B cell (primary cell): ENCODE results near the gene IGHMBP2.

Source experiments
- EZH2 ChIP-seq: IDR thresholded peaks from 2 replicates; pipeline ENCODE4 v1.6.1; 2012; ENCODE audit warnings: borderline replicate concordance, low read depth, mild to moderate bottlenecking, moderate library complexity, low read length; ENCODE audit not compliant: insufficient read depth, poor library complexity, severe bottlenecking
- TF ChIP-seq, protein P1 (sequence below): fragments of 200-600 bp; IDR thresholded peaks from one replicate; pipeline ENCODE4 v1.8.0; 2022; ENCODE audit warnings: antibody characterized with exemption, mild to moderate bottlenecking

DNA sequence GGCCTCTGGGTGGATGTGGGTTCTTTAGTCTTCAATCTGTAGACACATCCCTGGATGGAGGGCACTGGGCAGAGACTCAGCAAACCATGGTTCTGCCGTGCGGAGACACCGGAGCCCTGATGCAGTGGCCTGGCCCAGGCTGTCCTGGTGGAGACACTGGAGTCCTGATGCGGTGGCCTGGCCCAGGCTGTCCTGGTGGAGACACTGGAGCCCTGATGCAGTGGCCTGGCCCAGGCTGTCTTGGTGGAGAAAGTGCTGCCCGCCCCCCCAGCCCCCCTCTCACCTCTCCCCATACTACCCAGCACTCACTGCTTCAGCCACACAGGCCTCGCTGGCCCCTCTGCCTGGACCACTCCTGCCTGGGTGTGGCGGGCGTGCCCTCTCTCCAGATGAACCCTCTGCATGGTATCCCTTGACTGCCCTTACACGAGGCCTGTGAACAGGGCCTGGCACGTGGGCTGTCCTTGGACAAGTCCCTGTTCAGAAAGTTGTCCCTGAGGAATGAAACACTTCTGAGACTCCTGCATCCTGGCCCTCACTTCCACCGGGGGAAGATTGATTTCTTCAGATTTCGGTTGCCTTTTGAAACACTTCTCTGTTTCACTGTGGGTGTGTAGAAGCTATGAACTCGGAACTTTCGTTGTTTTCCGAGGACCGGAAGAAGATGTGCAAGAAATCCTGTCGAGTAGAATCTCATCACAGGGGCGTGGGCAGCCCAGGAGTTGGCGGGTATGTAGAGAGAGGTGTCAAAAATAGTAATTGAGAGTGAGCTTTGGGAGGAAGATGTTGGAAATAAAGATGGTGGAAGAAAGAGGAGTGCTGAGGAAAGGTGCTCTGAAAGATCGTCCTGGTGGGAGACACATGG, 26.2 kb downstream of the IGHMBP2 start:
- TF ChIP-seq, protein P1, sequence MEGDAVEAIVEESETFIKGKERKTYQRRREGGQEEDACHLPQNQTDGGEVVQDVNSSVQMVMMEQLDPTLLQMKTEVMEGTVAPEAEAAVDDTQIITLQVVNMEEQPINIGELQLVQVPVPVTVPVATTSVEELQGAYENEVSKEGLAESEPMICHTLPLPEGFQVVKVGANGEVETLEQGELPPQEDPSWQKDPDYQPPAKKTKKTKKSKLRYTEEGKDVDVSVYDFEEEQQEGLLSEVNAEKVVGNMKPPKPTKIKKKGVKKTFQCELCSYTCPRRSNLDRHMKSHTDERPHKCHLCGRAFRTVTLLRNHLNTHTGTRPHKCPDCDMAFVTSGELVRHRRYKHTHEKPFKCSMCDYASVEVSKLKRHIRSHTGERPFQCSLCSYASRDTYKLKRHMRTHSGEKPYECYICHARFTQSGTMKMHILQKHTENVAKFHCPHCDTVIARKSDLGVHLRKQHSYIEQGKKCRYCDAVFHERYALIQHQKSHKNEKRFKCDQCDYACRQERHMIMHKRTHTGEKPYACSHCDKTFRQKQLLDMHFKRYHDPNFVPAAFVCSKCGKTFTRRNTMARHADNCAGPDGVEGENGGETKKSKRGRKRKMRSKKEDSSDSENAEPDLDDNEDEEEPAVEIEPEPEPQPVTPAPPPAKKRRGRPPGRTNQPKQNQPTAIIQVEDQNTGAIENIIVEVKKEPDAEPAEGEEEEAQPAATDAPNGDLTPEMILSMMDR: no peak
- no peak for TF ChIP-seq EZH2
